ENCODE data around the gene CACNB2. TPM values are rescaled to one million over a fixed set of nuclear protein-coding genes. Genes with fewer than 3 reads are reported as not detected.
"Not testable (repeated sequence)": the region's sequence is repeated elsewhere in the genome, so short reads cannot be mapped to it uniquely, and the experiment has no call there.

The CACNB2 gene
- polyA plus RNA-seq, 1 experiment: 0.12 TPM

DNA sequence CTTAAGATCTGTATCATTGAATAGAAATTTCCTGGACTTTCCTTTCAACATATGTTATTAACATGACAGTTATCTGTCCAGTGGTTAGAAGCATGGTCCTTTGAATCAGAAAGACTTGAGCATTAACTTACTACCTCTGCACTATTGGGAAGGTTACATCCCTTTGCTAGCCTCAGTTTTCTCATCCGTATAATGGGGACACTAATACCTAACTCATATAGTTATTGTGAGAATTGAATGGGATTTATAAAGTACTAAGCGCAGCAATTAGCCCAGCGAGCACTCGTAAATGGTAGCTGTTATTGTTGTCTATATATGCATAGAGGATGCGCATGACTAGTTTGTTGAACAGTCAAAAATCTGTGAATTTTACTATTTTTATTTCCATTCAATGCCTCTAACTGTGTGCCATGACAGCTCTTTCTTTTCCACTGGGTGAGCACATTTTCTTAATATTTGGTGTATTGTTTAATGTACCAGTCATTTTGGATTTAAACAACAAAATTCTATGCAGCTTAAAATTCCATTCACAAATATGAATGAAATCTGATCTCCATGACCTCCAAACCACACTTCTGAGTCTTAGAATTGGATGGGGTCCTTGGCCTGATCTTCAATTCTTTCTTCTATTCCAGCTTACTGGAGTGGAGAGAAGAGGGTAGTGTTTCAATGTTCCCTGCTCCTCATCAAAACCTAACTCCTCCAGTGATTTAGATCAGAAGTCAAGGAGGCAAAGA, 65.0 kb downstream of the CACNB2 start:
- TF ChIP-seq, protein P1, sequence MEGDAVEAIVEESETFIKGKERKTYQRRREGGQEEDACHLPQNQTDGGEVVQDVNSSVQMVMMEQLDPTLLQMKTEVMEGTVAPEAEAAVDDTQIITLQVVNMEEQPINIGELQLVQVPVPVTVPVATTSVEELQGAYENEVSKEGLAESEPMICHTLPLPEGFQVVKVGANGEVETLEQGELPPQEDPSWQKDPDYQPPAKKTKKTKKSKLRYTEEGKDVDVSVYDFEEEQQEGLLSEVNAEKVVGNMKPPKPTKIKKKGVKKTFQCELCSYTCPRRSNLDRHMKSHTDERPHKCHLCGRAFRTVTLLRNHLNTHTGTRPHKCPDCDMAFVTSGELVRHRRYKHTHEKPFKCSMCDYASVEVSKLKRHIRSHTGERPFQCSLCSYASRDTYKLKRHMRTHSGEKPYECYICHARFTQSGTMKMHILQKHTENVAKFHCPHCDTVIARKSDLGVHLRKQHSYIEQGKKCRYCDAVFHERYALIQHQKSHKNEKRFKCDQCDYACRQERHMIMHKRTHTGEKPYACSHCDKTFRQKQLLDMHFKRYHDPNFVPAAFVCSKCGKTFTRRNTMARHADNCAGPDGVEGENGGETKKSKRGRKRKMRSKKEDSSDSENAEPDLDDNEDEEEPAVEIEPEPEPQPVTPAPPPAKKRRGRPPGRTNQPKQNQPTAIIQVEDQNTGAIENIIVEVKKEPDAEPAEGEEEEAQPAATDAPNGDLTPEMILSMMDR (IDR thresholded peaks at IDR 0.05; ENCODE audit: insufficient read depth, low read depth, low read length): no peak
- peaks cover 1% of the 10 kb centered on the region; the same call in 1 of the 2 replicates for H3K27me3 ChIP-seq (ENCODE audit: control insufficient read depth, insufficient read depth, low read length)
- ChIA-PET CTCF (interaction anchor here (1.2 kb wide), 1 partner anchor 33 kb away, joined by 3 read pairs; no protein-coding TSS in a partner anchor), POLR2A (no interaction called here)
- H3K36me3 ChIP-seq (ENCODE audit: control insufficient read depth, insufficient read depth, low read length): no peaks in the 10 kb centered on the region
- DNase-seq (ENCODE audit: low read depth): no peak
- no peak overlapping the region for H3K4me3 ChIP-seq (ENCODE audit: low read depth, low read length)

DNA sequence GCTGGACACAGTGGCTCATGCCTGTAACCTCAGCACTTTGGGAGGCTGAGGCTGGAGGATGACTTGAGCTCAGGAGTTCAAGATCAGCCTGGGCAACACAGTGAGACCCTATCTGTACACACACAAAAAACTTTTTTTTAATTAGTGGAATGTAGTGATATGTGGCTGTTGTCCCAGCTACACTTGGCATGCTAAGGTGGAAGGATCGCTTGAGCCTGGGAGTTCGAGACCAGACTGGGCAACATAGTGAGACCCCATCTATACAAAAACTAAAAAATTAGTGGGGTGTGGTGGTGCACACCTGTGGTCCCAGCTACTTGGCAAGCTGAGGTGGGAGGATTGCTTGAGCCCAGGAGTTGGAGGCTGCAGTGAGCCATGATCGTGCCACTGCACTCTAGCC, 68.0 kb downstream of the CACNB2 start:
- H3K27me3 ChIP-seq (ENCODE audit: control insufficient read depth, insufficient read depth, low read length); H3K4me3 ChIP-seq (ENCODE audit: low read depth, low read length); H3K36me3 ChIP-seq (ENCODE audit: control insufficient read depth, insufficient read depth, low read length); POLR2A ChIA-PET; DNase-seq (ENCODE audit: low read depth): not testable (repeated sequence)
- CTCF ChIA-PET: interaction anchor here (0.6 to 0.9 kb wide), 3 partner anchors 298 to 599 kb away, joined by 3 to 4 read pairs (median 3); no protein-coding TSS in a partner anchor

DNA sequence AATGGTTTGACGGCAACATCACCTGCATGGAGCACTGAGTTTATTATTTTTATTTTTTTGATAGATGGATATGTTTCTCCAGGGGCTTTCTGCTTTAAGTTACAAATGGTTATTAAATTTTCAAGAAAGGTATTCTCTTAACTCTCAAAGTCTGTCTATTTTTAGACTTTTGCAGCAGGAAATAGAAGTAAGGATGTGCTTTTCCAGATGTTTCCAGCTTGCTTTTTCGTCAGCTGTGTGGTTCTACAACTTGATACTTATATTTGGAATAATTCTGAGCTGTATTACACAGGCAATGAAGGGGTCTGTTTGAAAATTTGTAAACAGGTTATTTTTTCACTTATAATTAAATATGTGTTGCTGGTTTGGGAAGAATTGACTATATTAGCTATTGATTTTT, 69.0 kb downstream of the CACNB2 start:
- Histone ChIP-seq H3K36me3 (ENCODE audit: control insufficient read depth, insufficient read depth, low read length) (no peaks in the 10 kb centered on the region), H3K4me3 (ENCODE audit: low read depth, low read length) (no peak overlapping the region), H3K27me3 (ENCODE audit: control insufficient read depth, insufficient read depth, low read length) (peaks cover 1% of the 10 kb centered on the region; the same call in 1 of the 2 replicates)
- ChIA-PET CTCF (interaction anchor here (1.4 to 1.5 kb wide), 2 partner anchors 16 to 353 kb away, joined by 3 to 4 read pairs; no protein-coding TSS in a partner anchor), POLR2A (no interaction called here)
- no peak for DNase-seq (ENCODE audit: low read depth)
- TF ChIP-seq, protein P1 (IDR thresholded peaks at IDR 0.05; ENCODE audit: insufficient read depth, low read depth, low read length): no peak

DNA sequence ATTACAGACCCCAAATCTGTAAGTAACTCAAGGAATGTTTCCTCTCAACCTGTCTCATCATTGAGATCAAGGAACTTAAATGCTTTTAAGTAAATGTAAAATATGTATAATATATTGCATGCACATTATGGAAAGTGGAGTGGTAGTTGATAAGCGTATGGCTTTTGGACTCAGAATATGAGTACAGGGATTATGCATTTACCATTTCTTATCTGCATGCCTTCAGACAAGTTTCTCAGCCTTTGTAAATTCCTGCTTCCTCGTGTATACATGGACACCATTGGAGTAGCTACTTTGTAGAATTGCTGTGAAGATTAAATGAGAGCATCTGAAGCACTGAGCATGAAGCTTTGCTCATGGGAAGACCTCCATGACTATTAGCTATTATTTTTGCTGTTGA, 70.5 kb downstream of the CACNB2 start:
- CTCF ChIA-PET: interaction anchor here (0.6 to 1.5 kb wide), 3 partner anchors 303 to 355 kb away, joined by 3 to 4 read pairs (median 3); no protein-coding TSS in a partner anchor
- DNase-seq (ENCODE audit: low read depth): no peak

DNA sequence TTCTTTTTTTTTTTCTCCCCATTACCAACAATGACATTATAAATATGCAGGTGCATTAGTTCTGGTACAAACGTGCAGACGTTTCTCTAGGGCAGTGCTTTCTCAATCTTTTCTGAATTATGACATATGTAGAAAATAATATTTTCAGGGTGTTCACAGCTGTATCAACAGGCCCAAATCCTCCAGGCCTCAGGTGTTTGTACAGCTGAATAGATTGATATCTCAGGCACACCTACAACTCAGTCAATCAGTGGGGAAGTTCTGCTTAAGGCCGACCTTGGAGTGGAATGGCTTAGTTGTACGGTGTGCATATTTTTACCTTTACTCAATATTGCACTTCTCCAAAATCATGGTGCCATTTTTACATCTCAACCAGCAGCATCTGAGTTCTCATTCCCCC, 71.6 kb downstream of the CACNB2 start:
- Histone ChIP-seq H3K36me3 (ENCODE audit: control insufficient read depth, insufficient read depth, low read length) (no peaks in the 10 kb centered on the region), H3K4me3 (ENCODE audit: low read depth, low read length) (no peak overlapping the region), H3K27me3 (ENCODE audit: control insufficient read depth, insufficient read depth, low read length) (0 out of 2 replicates have a peak, but pooled peaks cover 1% of the 10 kb centered on the region)
- ChIA-PET CTCF (no interaction called here), POLR2A (no interaction called here)
- no peak for DNase-seq (ENCODE audit: low read depth)
- TF ChIP-seq, protein P1 (IDR thresholded peaks at IDR 0.05; ENCODE audit: insufficient read depth, low read depth, low read length): no peak

More for the DNA sequence above, 70.5 kb downstream of the CACNB2 start:
- H3K4me3 ChIP-seq (ENCODE audit: low read depth, low read length): no peak overlapping the region
- POLR2A ChIA-PET: no interaction called here
- peaks cover 3% of the 10 kb centered on the region; the same call in 1 of the 2 replicates for H3K27me3 ChIP-seq (ENCODE audit: control insufficient read depth, insufficient read depth, low read length)
- TF ChIP-seq, protein P1 (IDR thresholded peaks at IDR 0.05; ENCODE audit: insufficient read depth, low read depth, low read length): no peak
- H3K36me3 ChIP-seq (ENCODE audit: control insufficient read depth, insufficient read depth, low read length): no peaks in the 10 kb centered on the region

Data from BJ (cell line).